Measurements from ENCODE around the gene FBXL16. TPM values are rescaled to one million over a fixed set of nuclear protein-coding genes. Genes with fewer than 3 reads are reported as not detected.

FBXL16 gene
- total RNA-seq, 1 donor from 2014 or later, result under 0.01 TPM

DNA sequence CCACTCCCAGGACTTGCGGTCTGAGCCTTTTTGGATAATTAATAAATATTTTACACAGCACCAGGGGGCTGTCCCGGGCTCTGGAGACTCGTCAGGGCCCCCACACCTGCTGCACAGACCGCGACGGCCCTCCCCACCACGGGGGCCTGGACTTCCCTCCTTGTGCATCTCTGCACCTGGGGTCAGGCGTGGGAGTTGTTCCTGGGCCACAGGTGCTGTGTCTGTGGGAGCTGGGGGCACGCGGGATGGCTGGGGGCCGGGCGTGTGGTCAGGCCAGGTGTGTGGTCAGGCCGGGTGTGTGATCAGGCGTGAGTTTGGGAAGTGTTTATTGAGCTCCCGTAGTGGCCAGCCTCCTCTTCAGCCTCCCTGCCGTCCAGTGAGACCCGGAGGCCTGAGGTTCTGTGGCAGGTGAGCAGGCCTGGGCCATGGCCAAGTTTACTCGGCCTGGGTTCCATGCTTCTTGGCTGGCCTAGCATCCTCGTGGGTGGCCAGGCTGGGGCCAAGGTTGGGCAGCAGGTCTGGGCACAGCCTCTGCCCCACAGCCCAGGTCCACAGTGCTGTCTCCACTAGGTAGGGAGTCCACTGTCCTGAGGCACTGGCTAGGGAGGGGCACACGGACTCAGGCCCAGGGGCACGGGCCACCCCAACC is 27.3 kb downstream of the FBXL16 start:
- no peak for DNase-seq (ENCODE audit: low read depth in 2 of 2)

- no peak for DNase-seq (ENCODE audit: low read depth in 2 of 2)
Measured at GRCh38 chr16:677316-678190, 28.0 kb downstream of the FBXL16 start.

DNA sequence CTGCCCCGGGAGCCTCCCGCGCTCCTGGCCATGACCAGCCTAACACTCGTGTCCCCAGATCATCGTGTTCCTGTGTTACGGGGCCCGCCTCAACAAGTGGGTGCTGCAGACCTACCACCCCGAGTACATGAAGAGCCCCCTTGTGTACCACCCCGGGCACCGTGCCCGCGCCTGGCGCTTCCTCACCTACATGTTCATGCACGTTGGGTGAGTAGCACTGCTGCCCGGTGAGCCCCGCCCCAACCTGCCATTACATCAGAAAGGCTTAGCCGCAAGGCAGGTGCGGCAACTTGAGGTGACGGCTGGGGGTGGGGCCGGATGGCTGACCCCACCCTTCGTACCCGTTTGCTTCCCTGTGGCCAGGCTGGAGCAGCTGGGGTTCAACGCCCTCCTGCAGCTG is 28.7 kb downstream of the FBXL16 start:
- no peak for DNase-seq (ENCODE audit: low read depth in 2 of 2)

DNA sequence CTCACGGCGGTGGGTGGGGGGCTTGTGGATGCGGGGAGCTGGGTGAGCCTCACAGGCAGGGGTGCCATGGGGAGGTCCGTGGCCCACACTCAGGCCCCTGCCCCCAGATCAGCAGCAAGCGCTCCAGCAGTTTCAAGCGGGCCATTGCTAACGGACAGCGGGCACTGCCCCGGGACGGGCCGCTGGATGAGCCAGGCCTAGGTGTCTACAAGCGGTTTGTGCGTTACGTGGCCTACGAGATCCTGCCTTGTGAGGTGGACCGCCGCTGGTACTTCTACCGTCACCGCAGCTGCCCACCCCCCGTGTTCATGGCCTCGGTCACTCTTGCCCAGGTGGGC is 29.1 kb downstream of the FBXL16 start:
- no peak for DNase-seq (ENCODE audit: low read depth in 2 of 2)

GRCh38 chr16:675884-676564 is 29.6 kb downstream of the FBXL16 start:
- DNase-seq (ENCODE audit: low read depth in 2 of 2), result no peak

- peak in 1 of 2 donors; percentile 18 for DNase-seq (ENCODE audit: low read depth in 2 of 2)
Measured at GRCh38 chr16:674968-675883, 30.4 kb downstream of the FBXL16 start, which contains the start of gene RHBDL1. RHBDL1 (plus strand) TSS chr16:675671; CDS start chr16:675791, 120 bp downstream.

DNA sequence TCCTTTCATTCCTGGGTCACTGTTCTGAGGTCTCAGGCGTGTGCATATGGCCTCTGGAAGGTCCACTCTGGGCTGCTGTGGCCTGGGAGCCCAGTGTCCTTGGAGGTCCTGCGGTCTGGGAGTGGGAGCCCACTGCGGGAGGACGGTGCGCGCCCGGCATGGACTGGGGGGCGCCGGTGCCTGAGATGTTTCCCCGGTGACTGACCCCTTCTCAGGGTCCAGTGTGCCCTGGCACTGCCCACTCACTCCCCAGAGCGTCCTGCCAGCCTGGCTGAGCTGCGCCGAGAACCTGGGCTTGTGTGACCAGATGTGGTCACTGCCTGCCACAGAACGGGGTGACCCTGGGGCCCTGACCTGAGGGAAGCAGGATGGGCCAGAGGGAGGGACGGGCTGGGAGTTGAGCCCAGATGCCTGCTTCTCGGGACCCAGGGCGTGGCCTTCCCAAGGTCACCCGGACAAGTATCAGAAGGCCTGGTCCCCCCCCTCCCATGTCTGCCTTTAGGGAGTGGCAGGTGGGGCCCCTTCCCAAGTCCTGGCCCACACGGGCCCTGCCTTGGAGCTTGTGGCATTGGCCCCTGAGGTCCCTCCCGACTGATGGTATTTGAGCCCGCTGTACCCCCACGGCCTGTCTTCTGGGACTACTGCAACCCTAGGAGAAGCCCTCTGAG is 31.3 kb downstream of the FBXL16 start:
- no peak for DNase-seq (ENCODE audit: low read depth in 2 of 2)

DNA sequence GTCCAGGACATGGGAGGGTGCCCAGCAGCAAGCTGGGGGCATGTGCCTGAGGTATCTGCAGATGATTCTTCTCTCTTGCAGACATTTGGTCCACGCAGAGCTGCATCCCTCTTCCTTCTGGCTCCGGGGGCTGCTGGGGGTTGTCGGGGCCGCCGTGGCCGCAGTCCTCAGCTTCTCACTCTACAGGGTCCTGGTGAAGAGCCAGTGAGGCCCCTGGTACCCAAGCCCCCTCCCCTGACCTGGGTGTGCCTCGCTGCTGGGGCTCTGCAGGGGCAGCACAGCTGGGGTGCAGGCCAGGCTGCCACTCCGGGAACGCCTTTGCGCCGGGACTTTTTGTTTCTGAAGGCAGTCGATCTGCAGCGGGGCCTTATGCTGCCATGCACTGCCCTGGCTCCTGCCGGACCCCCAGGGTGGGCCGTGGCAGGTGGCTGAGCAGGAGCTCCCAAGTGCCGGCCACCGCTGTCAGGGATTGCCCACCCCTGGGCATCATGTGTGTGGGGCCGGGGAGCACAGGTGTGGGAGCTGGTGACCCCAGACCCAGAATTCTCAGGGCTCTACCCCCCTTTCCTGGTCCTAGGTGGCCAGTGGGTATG is 32.1 kb downstream of the FBXL16 start:
- DNase-seq (ENCODE audit: low read depth in 2 of 2), result no peak

DNA sequence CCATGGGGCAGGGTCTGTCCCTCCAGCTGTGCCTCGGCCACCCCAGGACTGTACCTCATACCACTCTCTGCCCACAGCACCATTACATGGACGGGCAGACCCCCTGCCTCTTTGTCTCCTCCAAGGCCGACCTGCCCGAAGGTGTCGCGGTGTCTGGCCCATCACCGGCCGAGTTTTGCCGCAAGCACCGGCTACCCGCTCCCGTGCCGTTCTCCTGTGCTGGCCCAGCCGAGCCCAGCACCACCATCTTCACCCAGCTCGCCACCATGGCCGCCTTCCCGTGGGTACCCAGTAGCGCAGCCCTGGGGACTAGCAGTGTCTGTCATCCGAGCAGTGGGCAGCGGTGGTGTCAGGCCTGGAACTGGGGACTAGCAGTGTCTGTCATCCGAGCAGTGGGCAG is 32.8 kb downstream of the FBXL16 start:
- no peak for DNase-seq (ENCODE audit: low read depth in 2 of 2)

GRCh38 chr16:672371-672770 is 33.2 kb downstream of the FBXL16 start:
- no peak for DNase-seq (ENCODE audit: low read depth in 2 of 2)

- DNase-seq (ENCODE audit: low read depth in 2 of 2), result no peak
Measured at GRCh38 chr16:671353-672131, 34.1 kb downstream of the FBXL16 start.

DNA sequence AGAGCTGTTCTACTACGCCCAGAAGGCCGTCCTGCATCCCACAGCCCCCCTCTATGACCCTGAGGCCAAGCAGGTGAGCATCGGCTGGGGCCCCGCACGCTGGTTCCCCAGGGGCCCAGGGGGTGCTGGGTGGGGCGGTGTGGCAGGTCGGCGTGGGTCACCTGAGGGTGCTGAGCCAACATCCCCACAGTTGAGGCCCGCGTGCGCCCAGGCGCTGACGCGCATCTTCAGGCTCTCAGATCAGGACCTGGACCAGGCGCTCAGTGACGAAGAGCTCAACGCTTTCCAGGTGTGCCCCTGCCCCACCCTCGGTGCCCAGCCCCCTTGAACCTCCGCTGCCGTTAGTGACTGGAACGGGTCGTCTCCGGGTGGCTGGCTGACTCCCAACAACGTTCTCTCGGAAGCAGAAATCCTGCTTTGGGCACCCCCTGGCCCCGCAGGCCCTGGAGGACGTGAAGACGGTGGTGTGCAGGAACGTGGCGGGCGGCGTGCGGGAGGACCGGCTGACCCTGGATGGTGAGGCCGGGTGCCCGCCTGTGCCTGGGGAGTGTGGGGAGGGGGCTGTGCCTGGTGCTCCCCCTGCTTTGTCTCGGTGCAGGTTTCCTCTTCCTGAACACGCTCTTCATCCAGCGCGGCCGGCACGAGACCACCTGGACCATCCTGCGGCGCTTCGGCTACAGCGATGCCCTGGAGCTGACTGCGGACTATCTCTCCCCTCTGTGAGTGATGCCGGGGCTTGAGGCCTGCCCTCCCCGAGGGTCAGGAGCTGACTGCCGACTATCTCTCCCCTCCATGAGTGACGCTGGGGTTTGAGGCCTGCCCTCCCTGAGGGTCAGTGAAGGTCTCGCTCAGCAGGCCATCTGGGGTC is 34.9 kb downstream of the FBXL16 start:
- no peak for DNase-seq (ENCODE audit: low read depth in 2 of 2)

DNA sequence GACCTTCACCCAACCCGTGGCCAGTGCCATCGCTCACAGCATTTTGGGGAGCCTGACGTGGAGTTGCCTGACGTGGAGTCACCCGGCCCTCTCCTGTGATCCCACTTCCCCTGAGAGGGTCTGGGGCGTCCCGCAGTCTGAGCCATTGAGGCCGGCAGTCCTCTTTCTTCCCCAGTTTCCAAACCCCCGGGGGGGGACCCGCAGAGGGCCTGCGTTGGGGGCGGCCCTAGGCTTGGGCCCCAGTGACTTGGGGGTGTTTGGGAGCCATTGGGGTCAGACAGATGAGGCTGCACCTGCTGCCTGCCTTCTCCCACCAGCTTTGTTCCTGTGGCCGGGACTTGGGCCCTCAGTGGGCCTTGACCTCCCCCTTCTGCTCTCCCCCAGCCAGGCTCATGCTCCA is 35.9 kb downstream of the FBXL16 start:
- no peak for DNase-seq (ENCODE audit: low read depth in 2 of 2)

GRCh38 chr16:668519-669171 is 37.0 kb downstream of the FBXL16 start:
- DNase-seq (ENCODE audit: low read depth in 2 of 2), result peak; percentile 32 to 36

GRCh38 chr16:667780-668518 is 37.7 kb downstream of the FBXL16 start, which contains the start of gene RHOT2:
RHOT2 (plus strand) TSS chr16:668132; CDS start chr16:668200, 68 bp downstream.
- peak; percentile 94 to 95 for DNase-seq (ENCODE audit: low read depth in 2 of 2)

DNA sequence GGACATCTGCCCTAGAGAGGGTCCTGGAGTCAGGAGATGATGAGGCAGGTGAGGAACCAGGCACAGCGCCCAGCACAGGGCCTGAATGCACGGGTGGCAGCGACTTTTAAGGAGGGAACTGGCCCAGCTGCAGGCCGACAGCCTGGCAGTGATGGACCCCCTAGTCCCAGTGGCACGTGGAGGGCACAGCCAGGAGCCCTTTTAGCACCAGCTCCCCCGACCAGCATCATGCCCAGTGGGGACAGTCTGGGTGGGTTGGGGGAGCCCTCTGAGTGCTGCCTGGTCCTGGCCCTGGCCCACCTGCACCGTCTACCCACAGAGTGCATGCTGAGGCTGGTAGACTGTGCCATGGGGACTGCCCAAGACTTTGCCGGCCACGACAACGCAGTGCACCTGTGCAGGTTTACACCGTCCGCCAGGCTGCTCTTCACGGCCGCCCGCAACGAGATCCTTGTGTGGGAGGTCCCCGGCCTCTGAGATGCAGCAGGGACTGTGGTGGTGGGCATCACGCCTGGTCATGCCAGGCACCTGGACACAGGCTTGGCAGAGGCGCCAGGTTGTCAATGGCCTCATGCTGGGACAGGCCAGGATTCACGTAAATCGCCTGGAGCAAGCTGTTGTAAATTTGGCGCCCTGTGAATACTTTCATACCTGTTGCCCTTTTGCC is 38.4 kb downstream of the FBXL16 start:
- DNase-seq (ENCODE audit: low read depth in 2 of 2), result no peak

GRCh38 chr16:666572-666971 is 39.0 kb downstream of the FBXL16 start:
- no peak for DNase-seq (ENCODE audit: low read depth in 2 of 2)

All from lung microvascular endothelial cell (primary cell).